Chondrocyte (in vitro differentiated cells): ENCODE data around the gene SPOCK1. TPM values are rescaled to one million over a fixed set of nuclear protein-coding genes. Genes with fewer than 3 reads are reported as not detected.
A peak's percentile ranks its signal among the peaks of the same experiment; 100 is the strongest.

Experiments
- DNase-seq: peaks from one replicate; pipeline ENCODE4 v3.0.0; 2021; ENCODE audit warnings: mixed read lengths, low spot score
- H3K27ac Mint-ChIP-seq: one replicate; pipeline ENCODE4 v1.8.0; 2021; ENCODE audit warnings: mild to moderate bottlenecking, moderate library complexity, mixed read lengths; ENCODE audit not compliant: unreplicated experiment
- H3K27me3 Mint-ChIP-seq: 2 replicates; pipeline ENCODE4 v1.8.0; 2021; ENCODE audit warnings: low read depth, mixed read lengths
- H3K36me3 Mint-ChIP-seq: 2 replicates; pipeline ENCODE4 v1.8.0; 2021; ENCODE audit warnings: low read depth, mixed read lengths
- H3K4me1 Mint-ChIP-seq: 2 replicates; pipeline ENCODE4 v1.8.0; 2021; ENCODE audit warnings: low read depth, mild to moderate bottlenecking, mixed read lengths
- H3K4me3 Mint-ChIP-seq: one replicate; pipeline ENCODE4 v1.8.0; 2021; ENCODE audit warnings: mild to moderate bottlenecking, moderate library complexity, mixed read lengths; ENCODE audit not compliant: unreplicated experiment
- H3K9me3 Mint-ChIP-seq: 2 replicates; pipeline ENCODE4 v1.8.0; 2021; ENCODE audit warnings: low read depth, mixed read lengths
- CTCF ChIP-seq: fragments of 200-600 bp; sonication (generic); IDR thresholded peaks from 2 replicates; pipeline ENCODE4 v1.5.0; 2021; ENCODE audit warnings: antibody characterized with exemption, mild to moderate bottlenecking, moderate library complexity
- total RNA-seq: library from RNA; stranded (reverse); gene quantifications from 3 replicates; pipeline ENCODE4 v1.2.1, GENCODE V29; 2021

The SPOCK1 gene
- total RNA-seq, 1 donor from 2014 or later: 127 TPM

GRCh38 chr5:137141779-137142178 is 357.3 kb downstream of the SPOCK1 start:
- no peak for TF ChIP-seq CTCF
- Mint-ChIP-seq H3K9me3 (no peaks in the 10 kb centered on the region), H3K27me3 (peaks cover 2% of the 10 kb centered on the region), H3K36me3 (no peaks in the 10 kb centered on the region), H3K4me3 (no peak overlapping the region), H3K4me1 (peaks cover 35% of the 10 kb centered on the region), H3K27ac (no peak overlapping the region)
- no peak for DNase-seq

GRCh38 chr5:137136991-137137632 is 362.0 kb downstream of the SPOCK1 start:
- DNase-seq: no peak
- no peak overlapping the region for H3K4me3 Mint-ChIP-seq
- peaks cover 2% of the 10 kb centered on the region for H3K36me3 Mint-ChIP-seq
- H3K27ac Mint-ChIP-seq: no peak overlapping the region
- peaks cover 3% of the 10 kb centered on the region for H3K27me3 Mint-ChIP-seq
- H3K4me1 Mint-ChIP-seq: peaks cover 6% of the 10 kb centered on the region
- TF ChIP-seq CTCF: no peak
- no peaks in the 10 kb centered on the region for H3K9me3 Mint-ChIP-seq

GRCh38 chr5:137134920-137135532 is 364.1 kb downstream of the SPOCK1 start:
- Mint-ChIP-seq H3K27ac (peak overlapping the region; percentile 18), H3K4me3 (no peak overlapping the region), H3K9me3 (no peaks in the 10 kb centered on the region), H3K27me3 (peaks cover 3% of the 10 kb centered on the region), H3K4me1 (no peaks in the 10 kb centered on the region), H3K36me3 (peaks cover 3% of the 10 kb centered on the region)
- no peak for TF ChIP-seq CTCF
- no peak for DNase-seq

- no peaks in the 10 kb centered on the region for H3K4me1 Mint-ChIP-seq
Measured at GRCh38 chr5:137129886-137130680, 369.0 kb downstream of the SPOCK1 start.

More at GRCh38 chr5:137129886-137130680, 369.0 kb downstream of the SPOCK1 start:
- H3K27ac Mint-ChIP-seq: no peak overlapping the region
- peaks cover 5% of the 10 kb centered on the region for H3K9me3 Mint-ChIP-seq
- TF ChIP-seq CTCF: no peak
- DNase-seq: no peak
- no peak overlapping the region for H3K4me3 Mint-ChIP-seq
- H3K36me3 Mint-ChIP-seq: peaks cover 3% of the 10 kb centered on the region
- H3K27me3 Mint-ChIP-seq: no peaks in the 10 kb centered on the region
